H9 (cell line): ENCODE results near the gene KCTD20. TPM values are rescaled to one million over a fixed set of nuclear protein-coding genes. Genes with fewer than 3 reads are reported as not detected.

Experiments
- DNase-seq: peaks from one replicate; pipeline ENCODE4 v3.0.0-alpha.2; 2017
- H2AFZ ChIP-seq: one replicate; pipeline ENCODE4 v1.6.1; 2013; ENCODE audit warnings: mild to moderate bottlenecking, low read length, control low read depth, moderate library complexity
- H2AK5ac ChIP-seq: 2 replicates; pipeline ENCODE4 v1.6.1; 2013; ENCODE audit warnings: low read length, control low read depth, mixed read lengths; ENCODE audit not compliant: insufficient read length
- H2BK120ac ChIP-seq: one replicate; pipeline ENCODE4 v1.6.1; 2013; ENCODE audit warnings: low read depth, mild to moderate bottlenecking, low read length, control low read depth, inconsistent platforms; ENCODE audit not compliant: poor library complexity, severe bottlenecking
- H2BK12ac ChIP-seq: 2 replicates; pipeline ENCODE4 v1.6.1; 2013; ENCODE audit warnings: low read length, control low read depth, mixed read lengths, low read depth; ENCODE audit not compliant: insufficient read length
- H2BK15ac ChIP-seq: 2 replicates; pipeline ENCODE4 v1.6.1; 2013; ENCODE audit warnings: low read depth, low read length, control low read depth
- H2BK20ac ChIP-seq: one replicate; pipeline ENCODE4 v1.6.1; 2013; ENCODE audit warnings: low read depth, mild to moderate bottlenecking, low read length, control low read depth, inconsistent platforms; ENCODE audit not compliant: poor library complexity, severe bottlenecking
- H2BK5ac ChIP-seq: 2 replicates; pipeline ENCODE4 v1.6.1; 2013; ENCODE audit warnings: low read length, control low read depth, mixed read lengths; ENCODE audit not compliant: insufficient read length
- H3K14ac ChIP-seq: 2 replicates; pipeline ENCODE4 v1.6.1; 2013; ENCODE audit warnings: low read length, control low read depth; ENCODE audit not compliant: insufficient read depth
- H3K18ac ChIP-seq: 2 replicates; pipeline ENCODE4 v1.6.1; 2013; ENCODE audit warnings: low read depth, mild to moderate bottlenecking, mixed read lengths, low read length, control low read depth; ENCODE audit not compliant: insufficient read length
- H3K23ac ChIP-seq: 2 replicates; pipeline ENCODE4 v1.6.1; 2013; ENCODE audit warnings: low read length, control low read depth, mixed read lengths, low read depth; ENCODE audit not compliant: insufficient read length
- H3K23me2 ChIP-seq: 2 replicates; pipeline ENCODE4 v1.6.1; 2013; ENCODE audit warnings: low read depth, mild to moderate bottlenecking, mixed read lengths, low read length, control low read depth; ENCODE audit not compliant: insufficient read length, poor library complexity, severe bottlenecking
- H3K27ac ChIP-seq: 2 replicates; pipeline ENCODE4 v1.5.1; 2013; ENCODE audit warnings: low read length, control low read depth, mixed read lengths, low read depth; ENCODE audit not compliant: insufficient read length
- H3K27me3 ChIP-seq: 2 replicates; pipeline ENCODE4 v1.6.1; 2013; ENCODE audit warnings: low read length, control low read depth, inconsistent platforms; ENCODE audit not compliant: insufficient read depth
- H3K4ac ChIP-seq: 2 replicates; pipeline ENCODE4 v1.6.1; 2013; ENCODE audit warnings: low read depth, mild to moderate bottlenecking, control low read depth, inconsistent platforms, low read length, moderate library complexity
- H3K4me1 ChIP-seq: 2 replicates; pipeline ENCODE4 v1.6.1; 2013; ENCODE audit warnings: low read length, control low read depth, inconsistent platforms; ENCODE audit not compliant: insufficient read depth
- H3K4me2 ChIP-seq: 2 replicates; pipeline ENCODE4 v1.6.1; 2013; ENCODE audit warnings: low read length, control low read depth, mixed read lengths; ENCODE audit not compliant: insufficient read length, insufficient read depth
- H3K56ac ChIP-seq: 2 replicates; pipeline ENCODE4 v1.6.1; 2013; ENCODE audit warnings: low read depth, mild to moderate bottlenecking, mixed read lengths, low read length, control low read depth; ENCODE audit not compliant: insufficient read length
- H3K79me1 ChIP-seq: 2 replicates; pipeline ENCODE4 v1.6.1; 2013; ENCODE audit warnings: low read depth, mild to moderate bottlenecking, moderate library complexity, low read length, control low read depth, inconsistent platforms; ENCODE audit not compliant: insufficient read depth, poor library complexity, severe bottlenecking
- H3K79me2 ChIP-seq: 2 replicates; pipeline ENCODE4 v1.6.1; 2013; ENCODE audit warnings: low read length, control low read depth, inconsistent platforms; ENCODE audit not compliant: insufficient read depth
- H3K9ac ChIP-seq: 2 replicates; pipeline ENCODE4 v1.6.1; 2013; ENCODE audit warnings: low read length, control low read depth, mixed read lengths; ENCODE audit not compliant: insufficient read length; ENCODE audit errors: extremely low read depth
- H3K9me3 ChIP-seq: one replicate; pipeline ENCODE4 v1.6.1; 2013; ENCODE audit warnings: low read depth, low read length, inconsistent platforms; ENCODE audit not compliant: control insufficient read depth
- H3T11ph ChIP-seq: one replicate; pipeline ENCODE4 v1.6.1; 2013; ENCODE audit warnings: mild to moderate bottlenecking, low read length, control low read depth, inconsistent platforms
- H4K20me1 ChIP-seq: one replicate; pipeline ENCODE4 v1.6.1; 2013; ENCODE audit not compliant: control insufficient read depth, insufficient read length, insufficient read depth
- H4K5ac ChIP-seq: 2 replicates; pipeline ENCODE4 v1.6.1; 2013; ENCODE audit warnings: low read depth, mild to moderate bottlenecking, mixed read lengths, low read length, control low read depth; ENCODE audit not compliant: insufficient read length
- H4K8ac ChIP-seq: replicated peaks from 2 replicates; pipeline ENCODE4 v1.6.1; 2013; ENCODE audit warnings: low read length, control low read depth, mixed read lengths, low read depth; ENCODE audit not compliant: insufficient read length
- H4K91ac ChIP-seq: 2 replicates; pipeline ENCODE4 v1.6.1; 2013; ENCODE audit warnings: low read depth, mild to moderate bottlenecking, moderate library complexity, mixed read lengths, low read length, control low read depth; ENCODE audit not compliant: insufficient read length
- H3K27ac Mint-ChIP-seq, 3 experiments: 2 replicates in 2 of 3; 3 replicates in 1 of 3; pipeline ENCODE4 v1.8.0; 2020 to 2021; ENCODE audit warnings: mixed read lengths in 3 of 3, mild to moderate bottlenecking in 1 of 3, moderate library complexity in 1 of 3
- H3K27me3 Mint-ChIP-seq: 2 replicates; pipeline ENCODE4 v1.8.0; 2021; ENCODE audit warnings: low read depth, mild to moderate bottlenecking, moderate library complexity, mixed read lengths
- H3K36me3 Mint-ChIP-seq, 3 experiments: 2 replicates in 2 of 3; 3 replicates in 1 of 3; pipeline ENCODE4 v1.8.0; 2020 to 2021; ENCODE audit warnings: low read depth in 3 of 3, mixed read lengths in 3 of 3; ENCODE audit not compliant: insufficient read depth in 1 of 3
- H3K4me1 Mint-ChIP-seq, 2 experiments: 2 replicates each; pipeline ENCODE4 v1.8.0; 2020; ENCODE audit warnings: mixed read lengths in 2 of 2
- H3K4me3 Mint-ChIP-seq, 2 experiments: 2 replicates in 1 of 2; 3 replicates in 1 of 2; pipeline ENCODE4 v1.8.0; 2020 to 2021; ENCODE audit warnings: mild to moderate bottlenecking in 2 of 2, mixed read lengths in 2 of 2, moderate library complexity in 1 of 2
- H3K9me3 Mint-ChIP-seq, 2 experiments: 2 replicates in 1 of 2; 3 replicates in 1 of 2; pipeline ENCODE4 v1.8.0; 2020; ENCODE audit warnings: mild to moderate bottlenecking in 2 of 2, mixed read lengths in 2 of 2, moderate library complexity in 1 of 2
- CTCF ChIP-seq: fragments of 200-600 bp; sonication (generic); conservative IDR thresholded peaks from 3 replicates; pipeline ENCODE4 v1.8.0; 2021; ENCODE audit warnings: antibody characterized with exemption, mild to moderate bottlenecking
- WGBS: extraction: QIAGEN DNeasy Blood & Tissue Kit; methylation state at CpG from one replicate; pipeline ENCODE4 v1.1.7; 2013; ENCODE audit warnings: missing lambda C conversion rate, low lambda C conversion rate, mixed read lengths; ENCODE audit not compliant: insufficient read length; ENCODE audit errors: extremely low coverage; 5-methylcytosine and 5-hydroxymethylcytosine counted together
- total RNA-seq: library from RNA; stranded (reverse); gene quantifications from 2 replicates; pipeline ENCODE4 v1.2.1, GENCODE V29; 2021

The KCTD20 gene
- total RNA-seq, 1 experiment from 2014 or later: 22.6 TPM

DNA sequence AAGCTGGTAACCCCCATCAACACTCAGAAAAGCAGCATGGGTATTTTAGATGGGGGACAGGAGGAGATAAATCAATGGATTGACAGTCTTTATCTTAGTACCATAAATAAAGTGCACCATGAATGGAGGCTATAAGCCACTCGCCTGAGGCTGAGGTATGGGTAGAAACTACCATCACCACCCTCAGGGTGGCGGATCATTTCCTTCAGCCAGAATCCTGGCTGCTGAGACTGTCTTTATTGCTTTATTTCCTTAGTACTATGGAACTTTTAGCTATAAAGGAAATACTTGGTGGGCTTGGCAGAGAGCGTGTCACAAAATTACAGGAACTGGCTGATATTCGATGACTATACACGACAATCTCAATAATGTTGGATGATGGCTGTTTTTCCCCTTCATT, 52.3 kb downstream of the KCTD20 start:
- H4K8ac ChIP-seq: no peak overlapping the region
- no peak overlapping the region for H2BK20ac ChIP-seq
- no peaks in the 10 kb centered on the region for H3K4me1 ChIP-seq
- H3K27ac ChIP-seq: no peak overlapping the region
- H3K9me3 ChIP-seq: no peaks in the 10 kb centered on the region
- H2AFZ ChIP-seq: no peak overlapping the region
- H2BK5ac ChIP-seq: no peak overlapping the region
- no peak overlapping the region; a peak in 1 of 7 replicates for H3K27ac Mint-ChIP-seq
- H3K4me3 Mint-ChIP-seq: no peak overlapping the region
- H3K79me2 ChIP-seq: no peaks in the 10 kb centered on the region
- TF ChIP-seq CTCF: no peak
- no peak overlapping the region for H2BK120ac ChIP-seq
- H2BK12ac ChIP-seq: no peak overlapping the region
- DNase-seq: no peak
- H3K36me3 Mint-ChIP-seq: peaks cover 10 to 50% (median 43%) of the 10 kb centered on the region in 3 experiments; a peak in 6 of 7 replicates
- no peak overlapping the region for H3T11ph ChIP-seq
- no peak overlapping the region for H3K4ac ChIP-seq
- H3K27me3 Mint-ChIP-seq: no peaks in the 10 kb centered on the region
- no peak overlapping the region for H3K18ac ChIP-seq
- no peak overlapping the region for H2BK15ac ChIP-seq
- H3K27me3 ChIP-seq: no peaks in the 10 kb centered on the region
- no peaks in the 10 kb centered on the region for H3K23me2 ChIP-seq
- no peak overlapping the region for H3K14ac ChIP-seq
- peaks cover 18 to 25% of the 10 kb centered on the region in 2 experiments for H3K4me1 Mint-ChIP-seq
- no peak overlapping the region for H3K4me2 ChIP-seq
- H3K23ac ChIP-seq: no peak overlapping the region
- WGBS: no CpG with 5 or more reads among the region's 5 CpGs
- H3K9me3 Mint-ChIP-seq: no peaks in the 10 kb centered on the region
- no peak overlapping the region for H3K9ac ChIP-seq
- H4K20me1 ChIP-seq: no peaks in the 10 kb centered on the region
- H3K79me1 ChIP-seq: no peaks in the 10 kb centered on the region
- H3K56ac ChIP-seq: no peak overlapping the region
- no peak overlapping the region for H4K5ac ChIP-seq
- H2AK5ac ChIP-seq: no peak overlapping the region
- H4K91ac ChIP-seq: no peak overlapping the region
